ENCODE measurements around the gene ADCY9.

- TF ChIP-seq POLR2AphosphoS5 (IDR thresholded peaks at IDR 0.05; ENCODE audit: low read depth, low read length), result no peak
- TF ChIP-seq TAF1 (IDR thresholded peaks at IDR 0.05; ENCODE audit: borderline replicate concordance, insufficient read depth, low read length), result no peak
- TF ChIP-seq SIN3A (IDR thresholded peaks at IDR 0.05; ENCODE audit: borderline replicate concordance, insufficient read depth, low read length), result no peak
Observed at GRCh38 chr16:3961449-3961849, 154.8 kb downstream of the ADCY9 start.
